ENCODE results near the gene RBP3. TPM values are rescaled to one million over a fixed set of nuclear protein-coding genes. Genes with fewer than 3 reads are reported as not detected.

Gene RBP3
- total RNA-seq, 4 donors from 2014 or later, result not detected

DNA sequence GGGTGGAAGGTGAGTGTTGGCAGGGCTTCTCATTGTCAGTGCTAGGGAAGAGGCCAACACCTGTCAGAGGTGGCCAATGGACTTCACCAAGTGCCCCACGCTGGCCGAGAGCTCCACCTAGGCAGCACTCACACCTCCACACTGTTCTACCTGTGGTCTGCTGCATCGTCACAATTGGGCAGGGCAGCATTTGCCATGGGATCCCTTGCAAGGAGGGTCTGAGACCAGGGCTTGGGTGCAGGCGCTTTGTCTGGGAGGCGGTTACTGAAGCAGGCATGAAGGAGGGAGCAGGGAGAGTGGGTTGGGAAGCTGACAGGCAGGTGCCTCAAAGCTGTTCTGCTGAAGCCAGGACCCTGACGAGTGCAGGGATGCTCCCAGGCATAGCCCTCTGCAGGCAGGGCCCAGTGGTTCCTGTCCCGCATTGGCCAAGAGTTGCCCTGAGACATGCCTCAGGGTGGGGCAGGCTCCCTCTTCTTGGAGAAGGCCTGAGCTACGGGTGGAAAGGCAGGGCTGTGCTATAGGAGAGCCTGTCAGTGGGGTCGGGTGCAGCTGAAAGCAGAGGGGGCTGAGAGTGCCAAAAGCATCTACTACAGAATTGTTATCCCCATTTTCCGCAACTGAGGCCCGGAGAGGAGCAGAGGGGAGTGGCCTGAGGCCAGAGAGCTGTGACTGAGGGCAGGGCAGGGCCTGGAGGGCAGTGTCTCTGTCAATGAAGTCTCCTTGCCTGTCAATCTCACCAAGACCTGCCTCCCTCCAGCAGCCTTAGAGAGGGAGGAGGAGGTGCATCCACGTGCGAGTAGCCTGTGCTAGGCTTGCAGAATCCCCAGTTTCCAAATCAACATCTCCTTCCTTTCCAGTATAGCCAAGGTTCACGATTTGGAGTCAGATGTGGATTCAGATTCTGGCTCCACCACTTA is 4.0 kb downstream of the RBP3 start:
- intact Hi-C loops (cut with DNase I; ENCODE audit: low total_unique reads), result no loop called here
- Histone ChIP-seq H3K4me1 (no peaks in the 10 kb centered on the region), H3K4me3 (no peak overlapping the region), H3K27me3 (no peaks in the 10 kb centered on the region), H3K27ac (no peak overlapping the region), H3K36me3 (no peaks in the 10 kb centered on the region), H3K9me3 (no peaks in the 10 kb centered on the region)
- no peak for TF ChIP-seq POLR2A (IDR thresholded peaks at IDR 0.05)
- TF ChIP-seq, protein P1, sequence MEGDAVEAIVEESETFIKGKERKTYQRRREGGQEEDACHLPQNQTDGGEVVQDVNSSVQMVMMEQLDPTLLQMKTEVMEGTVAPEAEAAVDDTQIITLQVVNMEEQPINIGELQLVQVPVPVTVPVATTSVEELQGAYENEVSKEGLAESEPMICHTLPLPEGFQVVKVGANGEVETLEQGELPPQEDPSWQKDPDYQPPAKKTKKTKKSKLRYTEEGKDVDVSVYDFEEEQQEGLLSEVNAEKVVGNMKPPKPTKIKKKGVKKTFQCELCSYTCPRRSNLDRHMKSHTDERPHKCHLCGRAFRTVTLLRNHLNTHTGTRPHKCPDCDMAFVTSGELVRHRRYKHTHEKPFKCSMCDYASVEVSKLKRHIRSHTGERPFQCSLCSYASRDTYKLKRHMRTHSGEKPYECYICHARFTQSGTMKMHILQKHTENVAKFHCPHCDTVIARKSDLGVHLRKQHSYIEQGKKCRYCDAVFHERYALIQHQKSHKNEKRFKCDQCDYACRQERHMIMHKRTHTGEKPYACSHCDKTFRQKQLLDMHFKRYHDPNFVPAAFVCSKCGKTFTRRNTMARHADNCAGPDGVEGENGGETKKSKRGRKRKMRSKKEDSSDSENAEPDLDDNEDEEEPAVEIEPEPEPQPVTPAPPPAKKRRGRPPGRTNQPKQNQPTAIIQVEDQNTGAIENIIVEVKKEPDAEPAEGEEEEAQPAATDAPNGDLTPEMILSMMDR (IDR thresholded peaks at IDR 0.05), result no peak
- no peak for DNase-seq

DNA sequence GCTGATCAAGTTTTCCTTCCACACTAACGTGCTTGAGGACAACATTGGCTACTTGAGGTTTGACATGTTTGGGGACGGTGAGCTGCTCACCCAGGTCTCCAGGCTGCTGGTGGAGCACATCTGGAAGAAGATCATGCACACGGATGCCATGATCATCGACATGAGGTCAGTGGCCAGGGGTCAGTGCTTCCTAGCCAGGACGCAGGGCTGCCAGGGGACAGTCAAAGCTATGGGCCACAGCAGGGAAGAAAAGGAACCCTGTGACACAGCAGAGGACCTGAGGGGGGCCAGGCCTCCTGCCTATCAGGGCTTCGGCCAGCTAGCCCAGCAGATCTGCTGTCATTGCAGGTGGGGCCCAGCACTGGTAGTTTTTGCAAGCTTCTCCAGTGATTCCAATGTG is 5.2 kb downstream of the RBP3 start:
- DNase-seq, result no peak
- no peaks in the 10 kb centered on the region for H3K36me3 ChIP-seq
- no peaks in the 10 kb centered on the region for H3K4me1 ChIP-seq
- no peak overlapping the region for H3K4me3 ChIP-seq
- TF ChIP-seq, protein P1 (IDR thresholded peaks at IDR 0.05), result no peak
- no peak for TF ChIP-seq POLR2A (IDR thresholded peaks at IDR 0.05)
- no peak overlapping the region for H3K27ac ChIP-seq
- H3K9me3 ChIP-seq, result no peaks in the 10 kb centered on the region
- no peaks in the 10 kb centered on the region for H3K27me3 ChIP-seq
- intact Hi-C loops (cut with DNase I; ENCODE audit: low total_unique reads), result no loop called here

DNA sequence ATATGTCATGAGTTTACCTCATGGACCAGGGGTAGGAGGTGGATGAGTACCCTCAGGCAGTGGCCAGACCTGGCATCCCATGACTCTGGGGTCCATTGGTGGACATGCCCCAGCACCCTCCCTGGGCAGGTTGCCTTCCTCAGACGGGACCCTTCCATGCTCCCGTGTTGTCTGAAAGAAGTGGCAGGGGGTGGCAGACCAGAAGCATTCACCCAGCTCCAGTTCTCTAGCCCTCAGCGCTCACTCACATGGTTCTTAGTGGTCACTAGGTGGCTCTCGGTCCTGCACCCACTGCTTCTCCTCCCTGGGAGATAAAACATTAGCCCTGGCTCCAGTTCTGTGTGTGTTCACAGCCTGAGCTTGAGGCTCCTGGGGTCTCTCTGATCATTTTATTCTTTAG is 6.0 kb downstream of the RBP3 start:
- Histone ChIP-seq H3K36me3 (no peaks in the 10 kb centered on the region), H3K4me3 (no peak overlapping the region), H3K27ac (no peak overlapping the region), H3K27me3 (no peaks in the 10 kb centered on the region), H3K4me1 (no peaks in the 10 kb centered on the region), H3K9me3 (no peaks in the 10 kb centered on the region)
- no peak for DNase-seq
- intact Hi-C loops (cut with DNase I; ENCODE audit: low total_unique reads), result no loop called here
- TF ChIP-seq, protein P1 (IDR thresholded peaks at IDR 0.05), result no peak
- no peak for TF ChIP-seq POLR2A (IDR thresholded peaks at IDR 0.05)

DNA sequence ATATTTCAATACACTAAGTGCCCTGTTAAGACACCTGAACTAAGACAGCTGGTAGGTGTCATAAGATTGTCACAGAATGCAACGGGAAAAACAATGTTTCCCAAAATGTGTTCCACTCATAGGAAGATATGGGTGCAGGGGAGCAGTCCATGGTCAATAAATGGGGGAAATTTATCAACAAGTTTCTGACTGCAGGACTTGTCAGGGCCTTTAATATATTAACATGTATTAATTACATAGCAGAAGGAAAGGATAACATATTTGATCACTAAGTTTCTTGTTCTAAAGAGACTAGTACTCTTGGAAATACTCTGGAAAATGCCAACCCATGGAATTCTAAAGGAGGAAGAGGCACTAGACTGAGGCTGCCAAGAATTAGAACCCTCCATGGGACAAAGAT is 6.7 kb downstream of the RBP3 start:
- no peaks in the 10 kb centered on the region for H3K36me3 ChIP-seq
- TF ChIP-seq, protein P1 (IDR thresholded peaks at IDR 0.05), result no peak
- no peak for TF ChIP-seq POLR2A (IDR thresholded peaks at IDR 0.05)
- DNase-seq, result no peak
- no peak overlapping the region for H3K27ac ChIP-seq
- H3K27me3 ChIP-seq, result no peaks in the 10 kb centered on the region
- no peak overlapping the region for H3K4me3 ChIP-seq
- no peaks in the 10 kb centered on the region for H3K4me1 ChIP-seq
- intact Hi-C loops (cut with DNase I; ENCODE audit: low total_unique reads), result no loop called here
- H3K9me3 ChIP-seq, result no peaks in the 10 kb centered on the region

DNA sequence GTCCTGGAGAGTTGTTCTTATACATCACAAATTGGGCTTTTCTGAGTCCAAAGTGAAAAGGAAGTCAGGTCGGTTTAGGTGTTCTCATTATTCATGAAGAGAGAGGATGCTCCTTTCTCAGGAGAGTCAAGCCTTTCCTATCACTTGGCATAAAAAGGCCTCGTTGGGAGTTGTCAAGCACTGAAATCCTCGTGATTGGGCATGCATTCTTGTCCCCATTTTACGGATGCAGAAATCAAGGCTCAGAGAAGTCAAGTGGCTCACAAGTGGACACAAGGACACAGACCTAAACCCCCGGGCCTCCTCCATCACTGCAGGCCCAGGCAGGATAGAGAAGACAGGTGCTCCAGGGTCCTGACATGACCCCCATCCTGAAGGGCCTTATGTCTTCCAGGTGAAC is 8.5 kb downstream of the RBP3 start:
- no peak for TF ChIP-seq POLR2A (IDR thresholded peaks at IDR 0.05)
- TF ChIP-seq, protein P1 (IDR thresholded peaks at IDR 0.05), result no peak
- no peak overlapping the region for H3K27ac ChIP-seq
- no peaks in the 10 kb centered on the region for H3K9me3 ChIP-seq
- H3K4me3 ChIP-seq, result no peak overlapping the region
- no peaks in the 10 kb centered on the region for H3K27me3 ChIP-seq
- intact Hi-C loops (cut with DNase I; ENCODE audit: low total_unique reads), result no loop called here
- H3K36me3 ChIP-seq, result no peaks in the 10 kb centered on the region
- no peaks in the 10 kb centered on the region for H3K4me1 ChIP-seq
- DNase-seq, result no peak

Data from uterus (tissue), 4 donors.